Mesendoderm (in vitro differentiated cells): ENCODE results near the gene APC2.
A peak's percentile ranks its signal among the peaks of the same experiment; 100 is the strongest.

ENCODE experiments used
- DNase-seq: peaks from one replicate; pipeline ENCODE4 v3.0.0; 2013
- H2AK5ac ChIP-seq: 2 replicates; pipeline ENCODE4 v1.6.1; 2013; ENCODE audit warnings: low read length, inconsistent platforms
- H2BK120ac ChIP-seq: 2 replicates; pipeline ENCODE4 v1.6.1; 2013; ENCODE audit warnings: low read depth, mild to moderate bottlenecking, low read length, moderate library complexity, mixed read lengths
- H2BK15ac ChIP-seq: replicated peaks from 2 replicates; pipeline ENCODE4 v1.6.1; 2013; ENCODE audit warnings: low read depth, mild to moderate bottlenecking, moderate library complexity
- H2BK5ac ChIP-seq: 2 replicates; pipeline ENCODE4 v1.6.1; 2013; ENCODE audit warnings: low read length, inconsistent platforms
- H3K18ac ChIP-seq: 2 replicates; pipeline ENCODE4 v1.6.1; 2013; ENCODE audit warnings: mild to moderate bottlenecking, low read length, mixed read lengths
- H3K23ac ChIP-seq: one replicate; pipeline ENCODE4 v1.6.1; 2013; ENCODE audit warnings: low read length
- H3K27ac ChIP-seq: 2 replicates; pipeline ENCODE4 v1.5.1; 2013; ENCODE audit warnings: low read depth, mild to moderate bottlenecking, inconsistent platforms, low read length, moderate library complexity
- H3K27me3 ChIP-seq: 2 replicates; pipeline ENCODE4 v1.6.1; 2013; ENCODE audit warnings: low read length, control low read depth, mild to moderate bottlenecking, inconsistent platforms; ENCODE audit not compliant: insufficient read depth, poor library complexity
- H3K36me3 ChIP-seq: 2 replicates; pipeline ENCODE4 v1.6.1; 2013; ENCODE audit warnings: low read length, inconsistent platforms; ENCODE audit not compliant: control insufficient read depth, insufficient read depth
- H3K4ac ChIP-seq: one replicate; pipeline ENCODE4 v1.6.1; 2013; ENCODE audit warnings: low read depth, mild to moderate bottlenecking, low read length, moderate library complexity
- H3K4me1 ChIP-seq: 2 replicates; pipeline ENCODE4 v1.6.1; 2013; ENCODE audit warnings: low read depth, low read length, inconsistent platforms; ENCODE audit not compliant: control insufficient read depth
- H3K4me2 ChIP-seq: 2 replicates; pipeline ENCODE4 v1.6.1; 2013; ENCODE audit warnings: low read length
- H3K4me3 ChIP-seq: 2 replicates; pipeline ENCODE4 v1.5.1; 2013; ENCODE audit warnings: mild to moderate bottlenecking, low read length
- H3K56ac ChIP-seq: one replicate; pipeline ENCODE4 v1.6.1; 2013; ENCODE audit warnings: low read length
- H3K79me1 ChIP-seq: 2 replicates; pipeline ENCODE4 v1.6.1; 2013; ENCODE audit warnings: low read length, inconsistent platforms
- H3K79me2 ChIP-seq: 2 replicates; pipeline ENCODE4 v1.6.1; 2013; ENCODE audit warnings: mild to moderate bottlenecking, low read length; ENCODE audit not compliant: control insufficient read depth, insufficient read depth
- H3K9ac ChIP-seq: 2 replicates; pipeline ENCODE4 v1.6.1; 2013; ENCODE audit warnings: low read length, inconsistent platforms
- H4K5ac ChIP-seq: one replicate; pipeline ENCODE4 v1.6.1; 2013; ENCODE audit warnings: low read length
- H4K8ac ChIP-seq: one replicate; pipeline ENCODE4 v1.6.1; 2013; ENCODE audit warnings: low read depth, mild to moderate bottlenecking, control low read depth, low read length, moderate library complexity
- WGBS: extraction: QIAGEN DNeasy Blood & Tissue Kit; methylation state at CpG from one replicate; pipeline ENCODE4 v1.1.7; 2013; ENCODE audit warnings: low lambda C conversion rate, missing lambda C conversion rate; ENCODE audit not compliant: insufficient coverage; ENCODE audit errors: extremely low coverage; 5-methylcytosine and 5-hydroxymethylcytosine counted together

The APC2 gene

DNA sequence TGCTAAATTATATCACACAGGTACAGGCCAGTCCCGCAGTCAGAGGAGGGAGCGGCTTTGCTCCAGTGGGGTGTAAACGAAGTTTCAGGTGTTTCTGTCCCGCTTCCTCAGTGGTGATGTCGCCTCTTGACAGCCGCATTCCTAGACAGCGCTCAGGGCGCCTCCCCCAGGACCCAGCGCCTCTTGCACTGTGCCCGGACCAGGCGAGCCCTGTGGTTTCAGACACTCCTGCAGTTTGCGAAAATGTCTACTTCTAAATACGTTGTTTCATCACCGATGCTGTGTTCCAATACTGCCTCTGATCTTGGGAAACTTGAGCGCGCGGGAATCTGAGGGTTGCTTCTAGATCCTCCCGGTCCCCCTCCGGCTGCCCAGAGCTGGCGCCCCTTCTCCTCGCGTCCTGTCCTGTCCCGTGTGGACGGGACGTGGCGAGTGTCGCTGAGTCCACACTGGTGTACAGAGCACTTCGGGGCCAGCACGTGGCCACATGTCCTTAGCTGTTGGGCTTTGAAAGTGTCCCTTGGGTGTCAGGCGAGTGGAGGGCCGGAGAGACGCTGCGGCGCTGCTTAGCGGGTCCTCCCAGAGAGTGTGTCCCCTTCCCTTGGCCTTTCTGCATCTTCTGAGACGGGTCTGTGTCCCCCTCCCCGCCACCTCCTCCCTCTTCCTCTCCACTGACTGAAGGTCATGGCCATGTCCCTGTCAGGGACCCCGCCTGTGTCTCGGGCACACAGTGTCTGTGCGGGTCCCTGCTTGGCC, 26.3 kb upstream of the APC2 start:
- no peak overlapping the region for H3K4me2 ChIP-seq
- DNase-seq: no peak
- no peaks in the 10 kb centered on the region for H3K4me1 ChIP-seq
- H2BK120ac ChIP-seq: no peak overlapping the region
- H3K79me2 ChIP-seq: peaks cover 42% of the 10 kb centered on the region
- H3K79me1 ChIP-seq: peaks cover 32% of the 10 kb centered on the region
- no CpG with 5 or more reads among the region's 40 CpGs for WGBS
- H3K4me3 ChIP-seq: no peak overlapping the region
- no peak overlapping the region for H4K8ac ChIP-seq
- no peak overlapping the region for H3K56ac ChIP-seq
- no peak overlapping the region for H3K9ac ChIP-seq
- no peak overlapping the region for H2AK5ac ChIP-seq
- H3K36me3 ChIP-seq: peaks cover 20% of the 10 kb centered on the region
- no peak overlapping the region for H3K18ac ChIP-seq
- no peak overlapping the region for H2BK5ac ChIP-seq
- H3K23ac ChIP-seq: no peak overlapping the region
- no peaks in the 10 kb centered on the region for H3K27me3 ChIP-seq
- no peak overlapping the region for H4K5ac ChIP-seq
- H2BK15ac ChIP-seq: no peak overlapping the region
- H3K27ac ChIP-seq: no peak overlapping the region
- H3K4ac ChIP-seq: no peak overlapping the region

DNA sequence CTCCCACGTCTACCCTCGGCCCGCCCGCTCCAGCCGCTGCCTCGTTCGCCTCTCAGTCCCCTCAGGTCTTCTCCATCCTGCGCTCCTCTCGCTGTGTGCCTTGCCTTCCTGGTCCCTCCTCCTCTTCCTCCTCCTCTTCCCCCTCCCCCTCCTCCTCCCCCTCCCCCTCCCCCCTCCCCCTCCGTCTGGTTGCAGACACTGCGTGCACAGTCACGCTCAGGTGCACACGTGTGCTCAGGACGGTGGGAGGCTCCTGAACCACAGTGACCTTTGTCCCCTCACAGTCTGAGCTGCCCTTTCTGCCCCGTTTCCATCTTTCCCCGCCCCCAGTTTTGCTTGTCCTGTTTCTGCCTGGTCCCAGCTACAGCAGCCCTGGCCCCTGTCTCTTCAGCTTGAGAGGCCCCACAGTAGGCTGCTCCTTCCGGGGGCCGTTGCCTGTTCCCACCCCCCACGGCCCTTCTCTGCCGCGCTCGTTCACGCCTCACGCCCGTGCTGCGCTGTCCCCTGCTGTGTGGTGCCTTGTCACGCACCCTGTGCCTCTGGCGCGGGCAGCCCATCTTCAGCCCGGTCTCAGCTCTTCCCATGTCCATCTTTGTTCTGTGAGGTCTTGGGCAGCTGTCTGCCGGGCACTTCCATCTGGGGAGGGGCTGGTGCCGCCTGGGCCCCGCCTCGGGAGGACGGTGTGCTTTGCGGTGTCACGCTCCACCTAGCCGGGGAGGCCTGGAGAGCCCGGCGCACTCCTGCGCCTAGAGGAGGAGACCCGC, 25.5 kb upstream of the APC2 start:
- H2BK120ac ChIP-seq: no peak overlapping the region
- no peak overlapping the region for H2AK5ac ChIP-seq
- H3K79me2 ChIP-seq: peaks cover 34% of the 10 kb centered on the region
- H3K36me3 ChIP-seq: peaks cover 16% of the 10 kb centered on the region
- no peak overlapping the region for H4K8ac ChIP-seq
- no peaks in the 10 kb centered on the region for H3K4me1 ChIP-seq
- no peak overlapping the region for H2BK15ac ChIP-seq
- no peak overlapping the region for H3K18ac ChIP-seq
- no peak overlapping the region for H3K4me2 ChIP-seq
- WGBS: no CpG with 5 or more reads among the region's 42 CpGs
- H3K27ac ChIP-seq: no peak overlapping the region
- no peak overlapping the region for H3K4ac ChIP-seq
- no peak overlapping the region for H3K9ac ChIP-seq
- no peak for DNase-seq
- peaks cover 26% of the 10 kb centered on the region for H3K79me1 ChIP-seq
- H3K23ac ChIP-seq: no peak overlapping the region
- no peak overlapping the region for H3K56ac ChIP-seq
- no peak overlapping the region for H2BK5ac ChIP-seq
- no peaks in the 10 kb centered on the region for H3K27me3 ChIP-seq
- no peak overlapping the region for H4K5ac ChIP-seq
- H3K4me3 ChIP-seq: no peak overlapping the region

DNA sequence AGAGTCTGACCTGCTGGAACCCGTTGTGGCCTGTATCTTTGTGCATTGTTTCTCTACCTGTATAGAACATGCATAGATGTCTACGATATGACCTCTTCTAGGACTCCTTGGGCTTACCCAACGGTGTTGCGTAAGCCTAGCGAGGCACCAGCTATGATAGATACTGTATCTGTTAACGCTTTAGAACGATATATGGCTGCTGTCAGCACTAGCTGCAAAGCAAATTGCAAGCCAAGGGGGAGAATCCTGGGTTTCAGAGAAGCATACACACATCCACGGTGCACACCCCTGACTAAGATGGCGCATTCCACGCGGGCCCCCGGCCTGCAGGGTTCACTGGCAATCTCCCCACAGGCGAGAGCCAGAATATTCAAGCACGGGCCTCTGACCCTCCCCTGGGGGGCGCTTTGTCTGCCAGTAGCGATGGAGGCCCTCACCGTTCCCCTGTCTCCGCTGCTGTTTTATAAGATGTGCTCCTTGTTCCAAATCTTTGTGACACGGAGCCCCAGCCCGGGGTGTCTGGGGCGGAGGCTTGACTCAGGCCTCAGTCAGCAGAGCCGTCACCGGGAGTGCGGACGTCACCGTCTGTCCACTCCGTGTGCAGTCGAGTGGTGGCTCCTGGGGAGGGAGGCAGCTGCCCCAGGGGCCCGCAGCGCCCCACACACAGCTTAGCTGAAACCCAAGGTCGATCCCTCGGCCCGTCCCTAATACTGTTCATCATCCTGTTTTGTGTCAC, 24.7 kb upstream of the APC2 start:
- no peak overlapping the region for H4K5ac ChIP-seq
- peaks cover 26% of the 10 kb centered on the region for H3K79me1 ChIP-seq
- H3K4me1 ChIP-seq: no peaks in the 10 kb centered on the region
- H3K4me3 ChIP-seq: no peak overlapping the region
- no peaks in the 10 kb centered on the region for H3K27me3 ChIP-seq
- no peak overlapping the region for H2BK120ac ChIP-seq
- H3K79me2 ChIP-seq: peaks cover 32% of the 10 kb centered on the region
- no peak overlapping the region for H2BK15ac ChIP-seq
- H3K23ac ChIP-seq: no peak overlapping the region
- H3K4ac ChIP-seq: no peak overlapping the region
- peak overlapping the region; percentile 7 for H3K56ac ChIP-seq
- H3K4me2 ChIP-seq: no peak overlapping the region
- H3K27ac ChIP-seq: no peak overlapping the region
- H3K9ac ChIP-seq: no peak overlapping the region
- no peak for DNase-seq
- H2AK5ac ChIP-seq: no peak overlapping the region
- no peak overlapping the region for H4K8ac ChIP-seq
- no CpG with 5 or more reads among the region's 33 CpGs for WGBS
- no peak overlapping the region for H3K18ac ChIP-seq
- H2BK5ac ChIP-seq: no peak overlapping the region
- peaks cover 20% of the 10 kb centered on the region for H3K36me3 ChIP-seq

GRCh38 chr19:1425902-1426301, 24.0 kb upstream of the APC2 start:
- no peak overlapping the region for H3K18ac ChIP-seq
- H3K4ac ChIP-seq: no peak overlapping the region
- H3K4me2 ChIP-seq: no peak overlapping the region
- H3K4me3 ChIP-seq: no peak overlapping the region
- no CpG with 5 or more reads among the region's 14 CpGs for WGBS
- no peaks in the 10 kb centered on the region for H3K4me1 ChIP-seq
- peak overlapping the region; percentile 7 for H3K56ac ChIP-seq
- H2BK120ac ChIP-seq: no peak overlapping the region
- no peak overlapping the region for H3K27ac ChIP-seq
- H3K79me1 ChIP-seq: peaks cover 21% of the 10 kb centered on the region
- peaks cover 26% of the 10 kb centered on the region for H3K79me2 ChIP-seq
- H3K27me3 ChIP-seq: no peaks in the 10 kb centered on the region
- peaks cover 16% of the 10 kb centered on the region for H3K36me3 ChIP-seq
- H4K8ac ChIP-seq: no peak overlapping the region
- no peak overlapping the region for H2BK5ac ChIP-seq
- no peak overlapping the region for H3K9ac ChIP-seq
- H2AK5ac ChIP-seq: no peak overlapping the region
- no peak for DNase-seq
- no peak overlapping the region for H3K23ac ChIP-seq
- no peak overlapping the region for H4K5ac ChIP-seq
- no peak overlapping the region for H2BK15ac ChIP-seq

- no CpG with 5 or more reads among the region's 9 CpGs for WGBS
- no peak overlapping the region for H3K4ac ChIP-seq
- H3K79me2 ChIP-seq: peaks cover 22% of the 10 kb centered on the region
- no peak for DNase-seq
- H3K79me1 ChIP-seq: peaks cover 22% of the 10 kb centered on the region
- peaks cover 19% of the 10 kb centered on the region for H3K36me3 ChIP-seq
- H4K5ac ChIP-seq: no peak overlapping the region
- H3K9ac ChIP-seq: no peak overlapping the region
- no peak overlapping the region for H3K18ac ChIP-seq
- no peak overlapping the region for H3K4me2 ChIP-seq
- H3K27me3 ChIP-seq: no peaks in the 10 kb centered on the region
- H3K27ac ChIP-seq: no peak overlapping the region
- no peak overlapping the region for H2AK5ac ChIP-seq
- H4K8ac ChIP-seq: no peak overlapping the region
- H3K4me3 ChIP-seq: no peak overlapping the region
- no peak overlapping the region for H2BK15ac ChIP-seq
- H3K23ac ChIP-seq: no peak overlapping the region
- no peak overlapping the region for H3K56ac ChIP-seq
- H2BK120ac ChIP-seq: no peak overlapping the region
- no peaks in the 10 kb centered on the region for H3K4me1 ChIP-seq
- no peak overlapping the region for H2BK5ac ChIP-seq
Measured at GRCh38 chr19:1426736-1427135, 23.2 kb upstream of the APC2 start.
